Ectodermal cell (in vitro differentiated cells): ENCODE measurements around the gene ATG5.
"Not testable (repeated sequence)": the region's sequence is repeated elsewhere in the genome, so short reads cannot be mapped to it uniquely, and the experiment has no call there.

Source experiments
- H3K27ac ChIP-seq: 2 replicates; pipeline ENCODE4 v1.7.0; 2013; ENCODE audit warnings: mild to moderate bottlenecking, low read depth, low read length; ENCODE audit not compliant: insufficient read depth, poor library complexity, severe bottlenecking
- H3K27me3 ChIP-seq: 2 replicates; pipeline ENCODE4 v1.7.0; 2013; ENCODE audit warnings: mild to moderate bottlenecking, low read length; ENCODE audit not compliant: insufficient read depth, control insufficient read depth, poor library complexity, severe bottlenecking
- H3K36me3 ChIP-seq: one replicate; pipeline ENCODE4 v1.7.0; 2013; ENCODE audit warnings: low read length; ENCODE audit not compliant: control insufficient read depth, insufficient read depth
- H3K4me1 ChIP-seq: one replicate; pipeline ENCODE4 v1.7.0; 2013; ENCODE audit warnings: low read length; ENCODE audit not compliant: control insufficient read depth, insufficient read depth
- H3K4me3 ChIP-seq: 2 replicates; pipeline ENCODE4 v1.7.0; 2013; ENCODE audit warnings: low read depth, low read length, control low read depth; ENCODE audit not compliant: insufficient read depth
- H3K9me3 ChIP-seq: 2 replicates; pipeline ENCODE4 v1.7.0; 2013; ENCODE audit warnings: mild to moderate bottlenecking, low read length, moderate library complexity; ENCODE audit not compliant: control insufficient read depth
- WGBS, 2 experiments: methylation state at CpG; one replicate each; pipeline ENCODE4 v1.1.7; 2013; ENCODE audit warnings: missing lambda C conversion rate in 2 of 2; 5-methylcytosine and 5-hydroxymethylcytosine counted together

Gene ATG5

DNA sequence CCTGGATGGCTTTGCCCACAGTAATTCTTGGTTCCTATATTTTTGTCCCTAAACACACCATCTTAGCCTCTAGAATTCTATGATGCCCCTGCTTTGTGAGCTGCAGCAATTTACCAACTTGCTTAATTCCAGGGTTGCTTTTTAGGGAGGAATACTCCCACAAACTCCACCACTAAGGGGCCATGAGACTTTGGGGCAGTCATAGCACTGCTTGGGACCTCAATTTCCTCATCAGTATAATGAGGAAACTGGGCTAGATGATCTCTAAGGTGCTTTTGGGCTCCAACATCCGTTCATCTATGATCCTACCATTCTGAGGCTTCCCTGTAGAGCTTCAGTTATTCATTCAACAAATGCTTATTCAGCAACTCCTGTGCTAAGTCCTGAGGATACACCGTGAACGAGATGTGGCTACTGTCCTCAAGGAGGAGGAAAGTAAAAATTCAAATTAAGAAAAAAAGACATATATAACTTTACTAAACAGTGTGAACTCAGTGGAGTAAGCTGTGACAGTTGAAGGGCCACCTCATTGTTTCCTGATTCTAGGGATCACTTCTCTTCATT lies 164.2 kb downstream of the ATG5 start:
- Histone ChIP-seq H3K27me3 (no peaks in the 10 kb centered on the region), H3K9me3 (no peaks in the 10 kb centered on the region), H3K4me1 (peaks cover 10% of the 10 kb centered on the region), H3K4me3 (no peak overlapping the region), H3K27ac (no peak overlapping the region), H3K36me3 (no peaks in the 10 kb centered on the region)
- 82 to 97% methylated on average over 1 to 3 of the region's 3 CpGs for WGBS, 2 experiments

DNA sequence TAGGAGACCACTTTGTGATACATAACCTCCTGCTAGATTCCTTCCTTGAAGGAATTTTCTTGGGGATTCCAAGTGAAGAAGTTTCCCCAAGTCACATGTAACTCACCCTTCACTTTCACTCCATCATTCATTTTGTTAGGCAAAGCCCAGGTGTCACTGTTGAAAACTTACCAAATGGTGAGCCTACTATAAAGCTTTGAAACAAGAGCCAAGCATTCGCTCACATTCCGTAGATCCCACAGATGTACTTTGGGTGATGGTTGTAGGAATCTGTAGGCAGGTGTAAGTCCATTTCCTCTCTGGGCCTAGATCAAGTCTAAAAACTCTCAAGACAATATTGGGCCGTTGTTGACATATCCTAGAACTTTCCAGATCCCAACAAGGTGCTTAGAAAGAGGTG lies 165.4 kb downstream of the ATG5 start:
- WGBS, 2 experiments: 83% methylated on average over 3 of the region's 3 CpGs
- H3K4me3 ChIP-seq: no peak overlapping the region
- H3K27ac ChIP-seq: no peak overlapping the region
- H3K4me1 ChIP-seq: peaks cover 11% of the 10 kb centered on the region
- H3K36me3 ChIP-seq: no peaks in the 10 kb centered on the region
- no peaks in the 10 kb centered on the region for H3K9me3 ChIP-seq
- H3K27me3 ChIP-seq: no peaks in the 10 kb centered on the region

DNA sequence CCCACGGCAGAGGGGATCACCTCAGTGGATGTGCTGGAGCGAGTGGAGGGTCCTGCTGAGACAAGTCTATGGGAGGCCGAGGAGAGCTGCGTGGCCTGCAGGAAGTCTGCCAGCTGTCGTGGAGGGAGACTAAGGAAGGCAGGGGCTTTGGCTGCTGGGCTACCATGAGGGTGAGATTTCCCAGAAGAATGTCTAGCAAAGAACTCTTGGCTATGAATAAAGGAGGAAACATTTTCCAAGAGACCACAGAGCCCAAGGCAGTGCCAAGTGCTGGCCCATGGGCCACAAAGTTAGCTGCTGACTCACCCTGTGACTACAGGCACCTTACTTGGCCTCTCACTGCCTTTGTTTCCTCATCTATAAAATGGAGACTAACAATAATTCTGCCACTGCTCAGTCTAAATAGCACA lies 166.0 kb downstream of the ATG5 start:
- Histone ChIP-seq H3K9me3 (no peaks in the 10 kb centered on the region), H3K27me3 (no peaks in the 10 kb centered on the region), H3K27ac (no peak overlapping the region), H3K36me3 (no peaks in the 10 kb centered on the region), H3K4me1 (peaks cover 13% of the 10 kb centered on the region), H3K4me3 (no peak overlapping the region)
- 90 to 93% methylated on average over 5 of the region's 5 CpGs for WGBS, 2 experiments

DNA sequence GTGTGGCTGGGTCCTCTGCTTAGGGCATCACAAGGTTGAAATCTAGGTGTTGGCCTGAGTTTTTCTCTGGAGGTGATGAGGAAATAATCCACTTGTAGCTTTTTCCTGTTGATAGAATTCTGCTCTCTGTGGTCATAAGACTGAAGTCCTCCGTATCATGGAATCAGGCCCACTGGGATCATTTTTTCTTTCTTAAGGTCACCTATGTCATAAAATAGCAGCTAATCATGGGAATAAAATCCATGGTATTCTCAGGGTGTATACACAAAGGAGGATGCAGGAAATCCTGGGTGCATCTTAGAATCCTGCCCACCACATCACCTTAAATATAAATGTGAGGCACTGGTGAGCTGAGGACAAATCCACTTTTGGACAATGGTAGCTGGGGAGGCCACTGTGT lies 166.7 kb downstream of the ATG5 start:
- H3K36me3 ChIP-seq: no peaks in the 10 kb centered on the region
- peaks cover 9% of the 10 kb centered on the region for H3K4me1 ChIP-seq
- no peaks in the 10 kb centered on the region for H3K9me3 ChIP-seq
- 39% methylated on average over 1 of the region's 1 CpG; no CpG with 5 or more reads in 1 of the 2 experiments for WGBS, 2 experiments
- H3K4me3 ChIP-seq: no peak overlapping the region
- H3K27me3 ChIP-seq: no peaks in the 10 kb centered on the region
- no peak overlapping the region for H3K27ac ChIP-seq

DNA sequence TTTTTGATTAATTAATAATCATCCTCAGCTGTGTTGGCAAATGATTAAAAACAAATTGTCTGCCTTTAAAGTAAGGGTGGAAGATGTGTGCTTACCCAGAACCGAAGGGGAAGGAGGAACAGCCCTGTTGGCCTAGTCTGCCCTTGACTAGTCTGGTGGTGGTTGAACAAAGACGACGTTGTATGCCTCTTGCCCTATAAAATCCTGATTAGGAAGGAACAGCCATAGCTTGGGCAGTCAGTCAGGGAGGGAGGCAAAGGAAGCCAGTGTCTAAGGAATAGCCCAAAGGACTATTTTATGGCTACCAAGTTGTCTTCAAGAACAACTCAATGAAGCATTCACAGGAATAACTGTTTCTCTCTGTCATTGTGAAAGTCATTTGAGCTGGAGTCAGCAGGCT lies 168.7 kb downstream of the ATG5 start:
- 83 to 91% methylated on average over 3 of the region's 3 CpGs for WGBS, 2 experiments
- Histone ChIP-seq H3K27ac (no peak overlapping the region), H3K9me3 (no peaks in the 10 kb centered on the region), H3K27me3 (no peaks in the 10 kb centered on the region), H3K4me3 (no peak overlapping the region), H3K36me3 (no peaks in the 10 kb centered on the region), H3K4me1 (peaks cover 3% of the 10 kb centered on the region)

DNA sequence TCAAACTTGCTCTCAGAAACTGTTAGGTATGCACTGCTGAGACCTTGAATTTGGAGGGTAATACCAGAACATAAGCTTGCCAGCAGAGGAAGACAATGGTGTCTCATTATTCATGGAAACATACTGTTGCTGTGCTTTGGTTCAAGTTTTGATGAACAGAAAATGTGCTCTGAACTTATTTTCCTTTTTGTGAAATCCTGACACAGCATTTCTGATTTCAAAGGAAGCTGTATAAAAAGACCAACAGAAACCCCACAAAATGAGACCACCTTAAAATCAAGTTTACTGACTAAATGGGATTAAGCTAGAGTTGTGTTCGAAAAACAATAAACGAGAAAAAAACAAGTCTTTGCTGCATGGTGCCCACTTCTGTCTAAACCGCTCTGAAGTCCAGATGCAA lies 169.1 kb downstream of the ATG5 start:
- WGBS, 2 experiments: 93% methylated on average over 3 of the region's 3 CpGs
- Histone ChIP-seq H3K4me3 (no peak overlapping the region), H3K4me1 (peaks cover 3% of the 10 kb centered on the region), H3K27me3 (no peaks in the 10 kb centered on the region), H3K36me3 (no peaks in the 10 kb centered on the region), H3K27ac (no peak overlapping the region), H3K9me3 (no peaks in the 10 kb centered on the region)

DNA sequence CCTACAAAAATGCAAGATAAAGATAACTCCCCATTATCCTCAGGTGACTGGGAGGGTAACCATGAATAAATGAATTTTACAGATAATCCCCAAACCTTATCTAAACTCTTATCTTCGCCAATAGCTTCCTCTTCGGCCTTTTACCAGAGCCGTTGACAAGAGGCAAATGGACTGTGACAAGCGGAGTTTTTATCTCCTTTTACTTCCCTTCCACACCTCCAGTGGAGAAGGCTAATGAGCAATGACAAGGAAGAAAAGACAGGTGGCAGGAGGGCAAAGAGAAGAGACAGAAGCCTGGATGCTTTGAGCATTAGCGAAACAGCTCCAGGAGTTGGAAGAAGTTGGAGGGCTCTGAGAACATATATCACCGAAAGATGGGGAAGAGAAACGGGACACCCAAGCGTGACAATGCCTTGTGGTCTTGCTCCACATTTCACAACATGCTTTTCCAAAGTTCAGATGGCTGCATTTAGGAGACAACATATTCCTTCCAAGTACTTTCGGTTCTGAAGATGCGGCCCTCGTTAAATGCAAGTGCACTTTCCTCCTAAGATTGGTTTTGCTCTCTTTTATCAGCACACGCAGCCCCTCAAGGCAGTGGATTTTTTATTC lies 170.2 kb downstream of the ATG5 start:
- WGBS, 2 experiments: 90 to 92% methylated on average over 12 of the region's 12 CpGs
- Histone ChIP-seq H3K27ac (no peak overlapping the region), H3K4me3 (no peak overlapping the region), H3K4me1 (peaks cover 3% of the 10 kb centered on the region), H3K9me3 (no peaks in the 10 kb centered on the region), H3K27me3 (no peaks in the 10 kb centered on the region), H3K36me3 (no peaks in the 10 kb centered on the region)

DNA sequence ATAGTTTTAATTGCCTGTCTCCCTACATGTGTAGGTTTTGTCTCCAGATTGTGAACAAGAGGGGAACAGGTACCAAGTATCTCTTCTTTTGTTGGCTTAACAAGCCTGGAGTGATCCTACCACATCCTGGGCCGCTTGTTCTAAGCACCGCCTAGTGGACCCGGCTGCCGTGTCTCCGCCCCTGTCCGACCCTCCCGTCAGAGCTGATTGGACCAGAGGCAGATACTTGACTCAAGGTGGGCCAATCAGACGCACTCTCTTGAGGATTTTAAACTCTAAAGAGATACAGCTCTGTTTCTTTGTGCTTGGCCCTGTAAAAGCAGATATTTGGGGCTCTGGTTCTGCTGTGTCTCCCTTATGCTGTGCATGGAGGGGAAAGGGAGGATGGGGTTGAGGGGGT lies 171.2 kb downstream of the ATG5 start:
- Histone ChIP-seq H3K4me1 (peaks cover 3% of the 10 kb centered on the region), H3K4me3 (no peak overlapping the region), H3K27ac (no peak overlapping the region), H3K36me3 (no peaks in the 10 kb centered on the region), H3K27me3 (no peaks in the 10 kb centered on the region), H3K9me3 (no peaks in the 10 kb centered on the region)
- 95 to 97% methylated on average over 8 of the region's 8 CpGs for WGBS, 2 experiments

DNA sequence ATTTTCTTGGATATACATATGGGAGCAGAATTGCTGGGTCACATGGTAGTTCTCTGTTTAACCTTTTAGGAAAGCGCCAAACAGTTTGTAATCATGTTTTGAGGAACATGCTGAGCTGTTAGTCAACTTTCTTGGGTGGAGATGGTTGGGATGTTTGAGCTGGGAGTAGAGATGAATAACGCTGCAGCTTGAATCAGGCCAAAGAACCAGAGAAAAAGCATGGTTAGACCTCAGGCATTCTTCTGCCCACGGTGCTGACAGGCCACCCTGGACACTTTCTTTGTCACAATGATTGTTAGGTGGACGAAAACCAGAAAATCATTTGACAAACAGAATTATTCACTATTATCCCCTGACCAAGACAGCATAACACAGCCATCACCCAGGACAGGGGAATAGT lies 172.6 kb downstream of the ATG5 start:
- Histone ChIP-seq H3K9me3 (no peaks in the 10 kb centered on the region), H3K27me3 (no peaks in the 10 kb centered on the region), H3K36me3 (no peaks in the 10 kb centered on the region), H3K4me3 (no peak overlapping the region), H3K4me1 (peaks cover 3% of the 10 kb centered on the region), H3K27ac (no peak overlapping the region)
- 91% methylated on average over 4 of the region's 4 CpGs for WGBS, 2 experiments

DNA sequence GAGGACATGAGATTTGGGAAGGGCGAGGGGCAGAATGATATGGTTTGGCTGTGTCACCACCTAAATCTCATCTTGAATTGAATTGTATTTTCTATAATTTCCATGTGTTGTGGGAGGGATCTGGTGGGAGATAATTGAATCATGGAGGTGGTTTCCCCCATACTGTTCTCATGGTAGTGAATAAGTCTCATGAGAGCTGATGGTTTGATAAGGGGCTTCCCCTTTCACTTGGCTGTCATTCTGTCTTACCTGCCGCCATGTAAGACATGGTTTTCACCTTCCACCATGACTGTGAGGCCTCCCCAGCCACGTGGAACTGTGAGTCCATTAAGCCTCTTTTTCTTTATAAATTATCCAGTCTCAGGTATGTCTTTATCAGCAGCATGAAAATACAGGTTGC lies 173.1 kb downstream of the ATG5 start:
- not testable (repeated sequence) for H3K27me3 ChIP-seq, H3K4me3 ChIP-seq
- WGBS, 2 experiments: 91 to 95% methylated on average over 3 of the region's 3 CpGs

More for the DNA sequence above, 173.1 kb downstream of the ATG5 start:
- H3K4me1 ChIP-seq, H3K36me3 ChIP-seq, H3K27ac ChIP-seq, H3K9me3 ChIP-seq: not testable (repeated sequence)
